Karpas-422 (cell line): ENCODE data around the gene IPO9. TPM values are rescaled to one million over a fixed set of nuclear protein-coding genes. Genes with fewer than 3 reads are reported as not detected.

ENCODE experiments used
- DNase-seq: peaks from one replicate; pipeline ENCODE4 v3.0.0-alpha.2; 2015
- H2AFZ ChIP-seq: fragments of 200-600 bp; sonication (generic); 2 replicates; pipeline ENCODE4 v1.6.1; 2014; ENCODE audit warnings: antibody characterized with exemption, low read length, mixed read lengths
- H3K27ac ChIP-seq: fragments of 200-600 bp; sonication (generic); 2 replicates; pipeline ENCODE4 v1.5.1; 2014; ENCODE audit warnings: mild to moderate bottlenecking, low read length, moderate library complexity
- H3K27me3 ChIP-seq: fragments of 200-600 bp; sonication (generic); 2 replicates; pipeline ENCODE4 v1.6.1; 2014; ENCODE audit warnings: low read length, mixed read lengths
- H3K36me3 ChIP-seq: fragments of 200-600 bp; sonication (generic); 2 replicates; pipeline ENCODE4 v1.6.1; 2014; ENCODE audit warnings: low read length, mixed read lengths; ENCODE audit not compliant: insufficient read depth
- H3K4me1 ChIP-seq: fragments of 200-600 bp; sonication (generic); 2 replicates; pipeline ENCODE4 v1.6.1; 2014; ENCODE audit warnings: mild to moderate bottlenecking, low read length, mixed read lengths
- H3K4me2 ChIP-seq: fragments of 200-600 bp; sonication (generic); 2 replicates; pipeline ENCODE4 v1.6.1; 2014; ENCODE audit warnings: low read length, low read depth, mild to moderate bottlenecking; ENCODE audit not compliant: poor library complexity, severe bottlenecking
- H3K4me3 ChIP-seq: fragments of 200-600 bp; sonication (generic); 2 replicates; pipeline ENCODE4 v1.5.1; 2014; ENCODE audit warnings: mild to moderate bottlenecking, antibody characterized with exemption, low read length, mixed read lengths
- H3K79me2 ChIP-seq: fragments of 200-600 bp; sonication (generic); 2 replicates; pipeline ENCODE4 v1.6.1; 2014; ENCODE audit warnings: mild to moderate bottlenecking, low read length, mixed read lengths
- H3K9ac ChIP-seq: fragments of 200-600 bp; sonication (generic); 2 replicates; pipeline ENCODE4 v1.6.0; 2014; ENCODE audit warnings: low read length
- H3K9me2 ChIP-seq: fragments of 200-600 bp; sonication (generic), shearing (Covaris generic); replicated peaks from 2 replicates; pipeline ENCODE4 v1.6.0; 2014; ENCODE audit warnings: mild to moderate bottlenecking, low read length, moderate library complexity; ENCODE audit not compliant: insufficient read depth
- H3K9me3 ChIP-seq: fragments of 300-700, 200-600 bp; sonication (generic); 2 replicates; pipeline ENCODE4 v1.6.1; 2014; ENCODE audit warnings: low read length, mixed read lengths
- H4K20me1 ChIP-seq: fragments of 200-600 bp; sonication (generic); 2 replicates; pipeline ENCODE4 v1.6.1; 2014; ENCODE audit warnings: mild to moderate bottlenecking, antibody characterized with exemption, low read length, low read depth; ENCODE audit not compliant: insufficient read depth
- total RNA-seq: library from RNA; depleted of rRNA; stranded (reverse); fragments of >200 nt; shearing (Covaris generic); gene quantifications from 2 replicates; pipeline ENCODE4 v1.2.3, GENCODE V29; 2014; ENCODE audit warnings: low replicate concordance

IPO9 gene
- total RNA-seq, 1 experiment from 2014 or later: 22.7 TPM

DNA sequence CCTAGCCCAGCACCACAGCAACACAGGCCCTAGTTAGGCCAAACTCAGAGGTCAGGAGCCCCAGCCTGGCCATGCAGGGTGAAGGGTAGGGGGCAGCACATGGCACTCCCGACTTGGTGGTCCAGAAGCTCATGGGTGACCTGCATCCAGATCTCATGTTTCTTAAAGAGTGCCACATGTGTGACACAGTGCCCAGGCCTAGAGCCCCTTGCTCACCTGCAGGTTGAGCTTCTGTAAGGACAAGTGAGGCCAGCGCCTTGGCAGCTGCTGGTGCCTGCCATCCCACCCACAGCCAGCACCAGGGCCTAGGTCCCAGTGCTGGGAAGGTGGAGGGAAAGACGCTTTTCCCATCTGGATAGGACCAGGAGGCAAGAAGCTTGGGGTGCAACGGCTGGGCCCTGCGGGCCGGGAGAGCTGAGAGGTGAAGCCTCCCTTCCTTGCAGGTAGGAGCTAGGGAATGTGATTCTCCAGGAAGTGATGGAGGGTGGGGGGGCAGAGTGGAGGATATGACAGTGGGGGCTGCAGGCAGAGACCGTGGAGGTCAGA lies 66.2 kb downstream of the IPO9 start:
- no peak overlapping the region for H3K27ac ChIP-seq
- no peak overlapping the region for H3K4me3 ChIP-seq
- no peak overlapping the region for H2AFZ ChIP-seq
- no peak for DNase-seq
- no peaks in the 10 kb centered on the region for H3K9me3 ChIP-seq
- H3K4me2 ChIP-seq: no peak overlapping the region
- H3K9ac ChIP-seq: no peak overlapping the region
- H4K20me1 ChIP-seq: no peaks in the 10 kb centered on the region
- H3K4me1 ChIP-seq: 0 out of 2 replicates have a peak, but pooled peaks cover 2% of the 10 kb centered on the region
- no peaks in the 10 kb centered on the region for H3K27me3 ChIP-seq
- no peaks in the 10 kb centered on the region for H3K36me3 ChIP-seq
- H3K9me2 ChIP-seq: no peaks in the 10 kb centered on the region
- no peaks in the 10 kb centered on the region for H3K79me2 ChIP-seq

DNA sequence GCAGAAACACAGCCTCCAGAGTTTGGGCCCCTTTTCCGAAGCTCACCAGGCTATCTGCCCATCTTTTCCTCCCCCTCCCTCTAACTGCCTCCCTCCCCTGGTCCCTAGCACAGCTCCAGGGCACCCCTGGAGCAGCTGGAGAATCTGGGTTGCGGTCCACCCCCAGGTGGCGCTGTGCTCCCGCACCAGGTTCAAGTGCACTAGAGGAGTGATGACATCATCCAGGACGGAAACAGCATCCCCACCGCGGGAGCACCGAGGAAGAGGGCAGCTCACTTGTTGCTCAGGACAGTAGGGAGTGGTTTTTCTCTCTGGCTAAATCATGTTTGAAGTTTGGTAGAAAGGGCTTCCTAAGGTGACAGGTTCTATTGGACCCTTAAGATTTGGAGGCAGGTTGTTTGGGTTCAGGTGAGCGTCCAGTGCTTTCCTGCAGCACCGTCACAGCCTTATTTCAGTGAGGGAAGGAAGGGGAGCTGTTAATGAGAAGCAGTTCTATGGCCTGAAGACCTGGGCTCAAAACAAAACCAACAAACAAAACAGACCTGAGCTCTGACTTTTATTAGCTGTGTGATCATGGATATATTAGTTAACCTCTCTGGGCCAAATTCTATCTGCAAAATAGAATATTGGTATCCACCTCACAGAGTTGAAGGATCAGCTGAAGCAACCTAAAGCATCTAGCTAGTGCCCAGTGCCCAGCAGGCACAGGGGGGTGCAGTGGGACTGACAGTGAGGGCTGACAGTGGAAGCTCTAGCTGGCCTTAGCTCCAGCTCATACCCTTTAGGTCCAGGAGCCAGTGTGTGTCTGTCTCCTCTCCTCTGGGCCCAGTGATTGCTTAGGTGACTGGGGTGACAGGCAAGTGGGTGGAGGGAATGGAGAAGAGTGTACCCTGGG lies 67.2 kb downstream of the IPO9 start:
- Histone ChIP-seq H3K9ac (no peak overlapping the region), H3K4me3 (no peak overlapping the region), H3K27me3 (no peaks in the 10 kb centered on the region), H3K4me2 (peak overlapping the region; percentile 12), H3K9me2 (no peaks in the 10 kb centered on the region), H3K36me3 (no peaks in the 10 kb centered on the region), H2AFZ (peak overlapping the region; percentile 9; the same call in 1 of the 2 replicates), H3K4me1 (0 out of 2 replicates have a peak, but pooled peaks cover 2% of the 10 kb centered on the region), H3K79me2 (no peaks in the 10 kb centered on the region), H3K9me3 (no peaks in the 10 kb centered on the region), H3K27ac (no peak overlapping the region), H4K20me1 (no peaks in the 10 kb centered on the region)
- DNase-seq: peak; percentile 92

DNA sequence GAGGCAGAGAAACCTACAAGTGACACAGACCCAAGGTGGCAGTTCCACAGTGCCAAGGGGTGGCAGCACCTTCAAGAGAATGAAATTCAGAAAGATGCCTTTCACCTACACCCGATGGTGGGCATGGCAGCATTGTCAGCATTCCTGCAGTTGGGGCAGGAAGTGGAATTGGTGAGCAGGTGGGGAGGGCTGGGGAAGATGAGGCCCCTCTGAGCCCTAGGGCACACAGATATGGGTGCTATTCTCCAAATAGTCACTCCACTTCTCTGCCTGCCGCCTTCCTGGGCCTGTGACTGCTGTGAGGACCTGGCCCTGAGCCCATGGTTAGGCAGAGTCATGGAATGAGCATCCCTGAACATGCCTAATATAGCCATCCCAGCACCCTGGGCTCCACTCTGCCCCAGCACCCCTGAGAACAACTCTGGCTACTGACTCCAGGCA lies 68.0 kb downstream of the IPO9 start:
- H3K27ac ChIP-seq: no peak overlapping the region
- H3K79me2 ChIP-seq: no peaks in the 10 kb centered on the region
- H3K36me3 ChIP-seq: no peaks in the 10 kb centered on the region
- H3K4me1 ChIP-seq: 0 out of 2 replicates have a peak, but pooled peaks cover 2% of the 10 kb centered on the region
- no peak overlapping the region for H3K9ac ChIP-seq
- no peaks in the 10 kb centered on the region for H3K9me2 ChIP-seq
- no peak overlapping the region for H2AFZ ChIP-seq
- no peak overlapping the region for H3K4me2 ChIP-seq
- H3K9me3 ChIP-seq: no peaks in the 10 kb centered on the region
- no peak for DNase-seq
- no peaks in the 10 kb centered on the region for H4K20me1 ChIP-seq
- H3K4me3 ChIP-seq: no peak overlapping the region
- no peaks in the 10 kb centered on the region for H3K27me3 ChIP-seq

DNA sequence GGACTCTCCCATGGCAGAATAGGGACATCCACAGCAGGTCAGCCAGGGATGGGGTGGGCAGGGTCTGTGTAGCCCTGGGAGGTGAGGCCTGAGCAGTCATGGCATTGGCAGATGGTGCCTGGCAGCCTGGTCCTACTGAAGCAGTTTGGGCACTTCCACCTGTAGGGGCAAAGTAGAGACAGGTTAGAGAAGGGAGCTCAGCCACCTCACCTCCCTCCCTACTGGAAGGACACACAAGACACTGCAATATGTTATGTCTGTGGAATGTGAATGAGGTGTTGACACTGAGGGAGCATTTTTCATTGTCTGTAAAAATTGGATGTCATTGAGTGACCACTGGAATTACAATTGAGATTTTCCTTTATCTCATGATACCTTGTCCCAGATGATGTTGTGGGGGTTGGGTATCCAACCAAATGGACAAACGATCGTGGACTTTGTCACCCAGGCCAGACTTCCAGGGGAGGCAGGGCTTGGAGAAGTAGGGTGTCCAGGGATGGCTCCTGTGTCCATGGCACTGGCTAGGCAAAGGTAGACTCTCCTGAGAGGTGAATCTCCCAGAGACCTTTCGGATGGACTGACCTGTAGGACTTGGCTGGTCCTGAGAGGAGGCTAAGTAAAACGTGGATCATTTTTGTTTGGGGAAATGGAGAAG lies 69.4 kb downstream of the IPO9 start:
- no peak overlapping the region for H2AFZ ChIP-seq
- no peak overlapping the region for H3K4me3 ChIP-seq
- H3K27me3 ChIP-seq: no peaks in the 10 kb centered on the region
- H3K9me2 ChIP-seq: no peaks in the 10 kb centered on the region
- no peaks in the 10 kb centered on the region for H3K9me3 ChIP-seq
- no peak overlapping the region for H3K4me2 ChIP-seq
- 0 out of 2 replicates have a peak, but pooled peaks cover 2% of the 10 kb centered on the region for H3K4me1 ChIP-seq
- H3K36me3 ChIP-seq: no peaks in the 10 kb centered on the region
- no peak overlapping the region for H3K27ac ChIP-seq
- DNase-seq: no peak
- H3K79me2 ChIP-seq: no peaks in the 10 kb centered on the region
- H4K20me1 ChIP-seq: no peaks in the 10 kb centered on the region
- H3K9ac ChIP-seq: no peak overlapping the region

DNA sequence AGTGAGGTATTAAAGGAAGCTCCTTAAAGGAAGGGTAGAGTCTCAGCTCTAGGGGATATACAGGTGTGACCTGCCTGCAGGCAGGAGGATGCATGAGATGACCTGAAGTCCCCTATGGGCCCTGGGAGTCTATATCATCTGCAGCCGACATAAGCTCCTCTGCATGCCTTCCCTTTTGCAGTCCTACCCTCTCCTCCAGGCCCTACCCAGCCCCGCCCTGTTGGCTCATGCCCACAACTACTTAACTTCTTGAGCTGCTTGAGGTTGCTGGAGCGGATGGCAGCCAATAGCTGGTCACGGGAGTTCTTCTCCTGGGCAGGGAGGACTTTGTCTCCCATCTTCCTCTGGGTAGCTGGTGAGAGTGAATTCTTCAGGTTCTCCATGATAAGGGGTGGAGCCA lies 70.0 kb downstream of the IPO9 start:
- Histone ChIP-seq H4K20me1 (no peaks in the 10 kb centered on the region), H3K79me2 (no peaks in the 10 kb centered on the region), H2AFZ (no peak overlapping the region), H3K9ac (no peak overlapping the region), H3K9me2 (no peaks in the 10 kb centered on the region), H3K27ac (no peak overlapping the region), H3K4me1 (0 out of 2 replicates have a peak, but pooled peaks cover 2% of the 10 kb centered on the region), H3K4me3 (no peak overlapping the region), H3K4me2 (no peak overlapping the region), H3K9me3 (no peaks in the 10 kb centered on the region), H3K27me3 (no peaks in the 10 kb centered on the region), H3K36me3 (no peaks in the 10 kb centered on the region)
- no peak for DNase-seq

DNA sequence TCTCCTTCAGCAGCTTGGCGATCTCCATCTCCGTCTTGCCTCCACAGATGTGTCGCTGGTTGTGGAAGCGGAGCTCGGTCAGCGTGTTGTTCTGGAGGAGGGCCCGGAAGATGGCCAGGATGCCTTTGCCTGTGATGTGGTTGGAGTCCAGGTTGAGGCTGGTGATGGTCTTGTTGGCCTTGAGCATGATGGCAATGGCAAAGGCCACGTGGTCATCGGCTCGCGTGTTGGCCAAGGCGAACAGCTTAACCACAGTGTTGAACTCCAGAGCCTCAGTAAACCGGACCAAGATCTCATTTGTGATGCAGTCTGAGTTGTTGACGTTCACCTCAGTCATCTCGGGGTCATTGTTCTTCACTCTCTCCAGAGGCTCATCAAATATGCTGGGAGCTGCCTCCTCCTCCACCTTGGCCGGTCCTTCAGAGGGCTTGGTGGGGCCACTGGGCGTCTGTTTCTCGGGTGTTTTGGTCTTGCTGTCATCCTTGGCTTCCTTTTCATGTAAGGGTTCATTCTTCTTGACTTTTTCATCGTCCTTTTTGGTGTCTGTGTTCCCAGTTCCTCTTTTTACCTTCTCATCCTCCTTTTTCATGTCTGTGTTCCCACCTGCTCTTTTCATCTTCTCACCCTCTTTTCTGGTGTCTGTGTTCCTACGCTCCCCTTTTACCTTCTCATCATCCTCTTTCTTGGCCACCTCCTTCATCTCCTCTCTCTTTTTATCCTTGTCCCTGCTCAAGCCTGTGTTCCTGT lies 70.9 kb downstream of the IPO9 start:
- H3K9me3 ChIP-seq: no peaks in the 10 kb centered on the region
- no peak overlapping the region for H3K4me2 ChIP-seq
- no peaks in the 10 kb centered on the region for H4K20me1 ChIP-seq
- H3K27me3 ChIP-seq: no peaks in the 10 kb centered on the region
- no peak overlapping the region for H2AFZ ChIP-seq
- H3K27ac ChIP-seq: no peak overlapping the region
- no peak for DNase-seq
- H3K4me3 ChIP-seq: no peak overlapping the region
- no peak overlapping the region for H3K9ac ChIP-seq
- H3K79me2 ChIP-seq: no peaks in the 10 kb centered on the region
- H3K4me1 ChIP-seq: 0 out of 2 replicates have a peak, but pooled peaks cover 2% of the 10 kb centered on the region
- H3K36me3 ChIP-seq: no peaks in the 10 kb centered on the region
- H3K9me2 ChIP-seq: no peaks in the 10 kb centered on the region

DNA sequence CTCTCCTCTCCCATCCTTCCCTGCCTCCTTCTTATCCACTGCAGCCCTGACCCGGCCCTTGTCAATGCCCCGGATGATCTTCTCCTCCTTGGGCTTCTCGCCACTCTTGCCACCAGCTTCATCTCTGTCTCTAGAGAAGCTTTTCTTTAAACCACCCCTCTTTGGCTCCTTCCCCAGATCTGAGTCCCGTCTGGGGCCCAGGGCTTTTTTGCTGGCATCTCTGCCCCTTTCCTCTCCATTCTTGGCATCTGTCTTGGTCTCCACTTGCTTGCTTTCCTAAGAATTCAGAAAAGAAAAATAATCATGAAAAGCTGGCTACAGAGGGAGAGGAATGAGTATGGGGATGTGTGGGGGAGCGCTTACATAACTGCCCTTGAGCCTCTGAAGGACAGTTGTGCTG lies 71.5 kb downstream of the IPO9 start:
- Histone ChIP-seq H2AFZ (no peak overlapping the region), H3K36me3 (no peaks in the 10 kb centered on the region), H3K79me2 (no peaks in the 10 kb centered on the region), H4K20me1 (no peaks in the 10 kb centered on the region), H3K9me2 (no peaks in the 10 kb centered on the region), H3K9ac (no peak overlapping the region), H3K4me1 (0 out of 2 replicates have a peak, but pooled peaks cover 2% of the 10 kb centered on the region), H3K4me3 (no peak overlapping the region), H3K4me2 (no peak overlapping the region), H3K9me3 (no peaks in the 10 kb centered on the region), H3K27ac (no peak overlapping the region), H3K27me3 (no peaks in the 10 kb centered on the region)
- DNase-seq: no peak
